Activated CD4-positive, alpha-beta T cell treated with anti-CD3 and anti-CD28 coated beads, Interleukin-2, amount 50 U/mL, for 16 hours (primary cell): ENCODE measurements around the gene ATP8A2.
"Not testable (repeated sequence)": the region's sequence is repeated elsewhere in the genome, so short reads cannot be mapped to it uniquely, and the experiment has no call there.

Experiments
- DNase-seq: peaks from one replicate; pipeline ENCODE4 v3.0.0-alpha.2; 2020

Gene ATP8A2

GRCh38 chr13:25570185-25570584, 198.4 kb downstream of the ATP8A2 start:
- DNase-seq = no peak

DNA sequence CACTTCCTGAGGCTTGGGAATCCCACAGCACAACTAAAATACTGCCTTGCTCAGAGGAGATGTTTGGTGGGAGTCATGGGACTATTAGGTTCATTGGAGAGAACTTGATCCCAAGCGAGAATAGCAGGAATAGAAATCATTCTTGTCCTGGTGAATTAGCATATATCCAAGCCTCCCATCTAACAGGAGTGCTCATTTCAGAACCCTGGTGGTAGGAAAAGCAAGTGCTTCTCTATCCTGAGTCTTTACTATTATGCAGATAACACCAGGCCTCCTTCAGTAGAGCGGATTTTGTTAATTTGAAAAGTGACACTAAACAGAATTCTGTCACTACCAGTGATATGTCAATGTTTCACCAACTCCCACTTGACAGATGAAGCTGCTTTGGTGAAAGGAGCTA, 199.5 kb downstream of the ATP8A2 start:
- DNase-seq = no peak

- DNase-seq = not testable (repeated sequence)
Observed at GRCh38 chr13:25572171-25572570, 200.4 kb downstream of the ATP8A2 start.

DNA sequence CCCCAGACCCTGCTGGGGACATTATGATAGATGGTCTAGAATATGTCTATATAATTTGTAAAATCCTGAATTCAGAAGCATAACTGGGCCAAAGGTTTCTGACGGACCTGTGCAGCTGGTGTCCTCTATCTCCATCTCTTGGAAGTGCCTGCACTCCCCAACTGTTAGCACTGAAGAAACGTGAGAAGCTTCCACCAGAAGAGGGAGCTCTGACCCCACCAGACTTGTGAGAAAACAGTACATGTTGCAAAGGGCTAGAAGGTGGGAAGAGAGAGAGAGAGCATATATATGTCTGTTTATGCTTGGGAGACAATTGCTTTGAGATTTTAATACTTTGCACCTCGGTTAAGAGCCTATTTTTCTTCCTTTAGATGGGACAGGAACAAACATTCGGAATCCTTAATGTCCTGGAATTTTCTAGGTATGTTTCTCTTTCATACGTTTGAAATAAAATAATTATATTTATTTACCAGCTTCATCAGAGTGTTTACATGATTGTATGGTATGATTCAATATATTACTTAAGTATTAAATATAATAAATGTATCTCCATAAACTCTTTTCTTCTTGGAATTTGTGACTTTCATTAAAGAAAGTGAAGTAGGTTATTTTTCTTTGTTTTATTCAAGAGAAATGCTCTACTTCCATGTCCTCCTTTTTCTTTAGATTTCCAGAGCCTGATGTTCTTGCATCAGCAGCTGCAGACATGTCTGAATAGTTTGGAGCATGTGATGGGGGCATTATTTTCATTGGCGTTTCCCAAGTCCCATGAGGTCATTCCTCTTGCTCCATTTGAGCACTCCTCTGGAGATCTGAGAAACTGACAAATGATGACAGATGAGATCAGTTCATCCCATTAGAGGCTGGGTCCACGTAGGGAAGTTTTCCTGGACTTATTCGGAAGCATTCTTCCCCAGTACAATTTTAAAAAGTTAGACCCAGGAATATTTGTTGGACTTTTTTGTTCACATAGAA, 202.9 kb downstream of the ATP8A2 start:
- peak; percentile 77 for DNase-seq

GRCh38 chr13:25575562-25575961, 203.8 kb downstream of the ATP8A2 start:
- no peak for DNase-seq

- DNase-seq = no peak
Observed at GRCh38 chr13:25578526-25578925, 206.8 kb downstream of the ATP8A2 start.

- DNase-seq = no peak
Observed at GRCh38 chr13:25579221-25579620, 207.4 kb downstream of the ATP8A2 start.

DNA sequence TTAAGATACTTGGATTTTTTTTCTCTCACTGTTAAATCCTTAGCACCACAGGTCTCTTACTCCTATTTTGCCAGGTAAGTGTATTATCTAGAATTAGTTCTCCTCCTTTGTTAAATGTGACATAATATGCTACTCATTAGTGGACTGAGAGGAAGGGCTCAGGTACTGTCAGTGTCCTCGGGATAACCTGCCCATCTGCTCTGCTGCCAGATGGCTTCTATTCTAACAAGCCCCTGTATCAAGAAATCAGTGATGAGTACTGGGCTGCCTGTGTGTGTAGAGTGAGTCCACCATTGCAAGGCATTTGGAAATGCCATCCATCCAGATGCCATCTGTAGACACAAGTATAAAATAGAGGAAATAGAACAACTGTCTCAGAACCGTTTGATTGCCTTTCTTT, 209.6 kb downstream of the ATP8A2 start:
- no peak for DNase-seq

- no peak for DNase-seq
Observed at GRCh38 chr13:25584087-25584486, 212.3 kb downstream of the ATP8A2 start.

- DNase-seq = no peak
Observed at GRCh38 chr13:25585000-25585399, 213.2 kb downstream of the ATP8A2 start.

- no peak for DNase-seq
Observed at GRCh38 chr13:25587326-25587980, 215.7 kb downstream of the ATP8A2 start.

DNA sequence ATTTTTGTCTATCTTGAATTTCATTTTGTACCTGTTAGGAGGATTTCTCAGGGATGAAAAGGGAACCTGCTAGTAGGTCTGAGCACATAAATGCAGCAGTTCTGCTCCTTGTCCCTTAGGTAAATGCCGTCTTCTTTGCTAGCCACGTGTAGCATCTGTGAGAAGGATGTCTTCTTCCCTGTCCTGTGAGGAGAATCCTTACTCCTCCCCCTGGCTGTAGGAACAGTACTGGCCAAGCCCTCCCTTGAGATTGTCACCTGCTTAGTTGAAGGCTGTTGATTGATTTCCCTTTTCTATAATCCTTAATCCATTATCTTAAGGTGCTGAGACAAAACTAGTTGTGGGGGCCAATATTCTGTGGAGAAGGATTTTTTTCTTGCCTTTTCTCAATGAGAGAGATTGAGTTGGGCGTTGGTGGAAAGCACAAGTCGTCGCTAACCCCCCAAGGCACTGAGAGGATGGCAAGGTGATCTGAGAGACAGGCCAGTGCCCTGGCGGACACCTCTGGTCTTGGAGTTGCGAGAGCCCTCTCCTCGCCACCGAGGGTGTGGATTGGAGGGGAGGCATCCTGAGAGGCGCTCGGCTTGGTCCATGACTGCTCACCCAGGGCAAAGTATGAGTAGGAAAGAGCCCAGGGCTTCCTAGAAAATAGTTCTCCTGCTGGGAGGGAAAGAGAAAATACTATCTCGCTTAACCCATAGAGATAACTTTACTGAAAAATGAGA, 216.7 kb downstream of the ATP8A2 start:
- no peak for DNase-seq

DNA sequence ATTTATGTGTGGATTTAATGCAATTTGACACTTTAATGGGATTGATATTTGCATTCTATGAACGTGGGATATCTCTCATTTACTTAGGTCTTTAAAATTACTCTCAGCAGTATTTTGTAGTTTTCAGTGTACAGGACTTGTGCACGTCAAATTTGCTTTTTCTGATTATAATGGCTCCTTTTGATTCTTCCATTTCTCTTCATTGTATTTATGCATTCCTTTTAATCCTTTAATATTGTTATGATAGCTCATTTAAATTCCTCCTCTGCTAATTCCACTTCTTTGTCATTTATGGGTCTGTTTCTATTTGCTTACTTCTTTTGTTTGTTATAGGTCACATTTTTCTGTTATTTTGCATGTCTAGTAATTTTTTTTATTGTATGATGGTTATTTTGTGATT, 226.6 kb downstream of the ATP8A2 start:
- no peak for DNase-seq

DNA sequence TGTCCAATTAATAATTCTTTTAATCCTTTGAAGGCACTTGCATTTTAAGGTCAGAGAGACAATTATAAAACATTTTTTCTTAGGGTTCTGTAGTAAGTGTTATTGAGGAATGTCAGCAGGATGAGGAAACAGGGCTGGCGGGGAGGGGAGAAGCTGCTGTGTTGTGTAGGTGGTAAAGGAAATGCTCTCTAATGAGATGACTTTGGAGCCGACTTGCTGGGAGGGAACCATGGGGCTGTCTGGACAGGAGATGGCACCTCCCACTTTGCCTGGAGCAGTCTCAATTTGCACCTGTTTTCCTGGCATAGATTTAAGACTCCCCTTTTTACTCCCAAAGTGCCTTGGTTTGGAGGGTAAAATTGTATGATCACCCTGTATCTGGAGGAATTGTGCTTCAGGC, 230.4 kb downstream of the ATP8A2 start:
- DNase-seq = no peak

- DNase-seq = no peak
Observed at GRCh38 chr13:25604106-25604505, 232.3 kb downstream of the ATP8A2 start.

DNA sequence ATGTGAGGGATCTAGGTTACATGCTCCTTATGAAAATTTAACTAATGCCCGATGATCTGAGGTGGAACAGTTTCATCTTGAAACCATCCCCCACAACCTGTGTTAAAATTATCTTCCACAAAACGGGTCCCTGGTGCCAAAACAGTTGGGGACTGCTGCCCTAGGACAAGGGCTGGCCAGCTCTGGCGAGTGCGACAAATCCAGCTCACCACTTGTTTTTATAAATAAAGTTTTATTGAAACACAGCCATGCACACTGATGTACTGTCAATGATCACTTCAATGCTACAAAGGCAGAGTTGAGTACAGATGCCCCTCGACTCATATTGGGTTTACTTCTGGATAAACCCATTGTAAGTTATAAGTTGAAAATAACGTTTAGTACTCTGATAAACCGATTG, 235.3 kb downstream of the ATP8A2 start:
- no peak for DNase-seq

DNA sequence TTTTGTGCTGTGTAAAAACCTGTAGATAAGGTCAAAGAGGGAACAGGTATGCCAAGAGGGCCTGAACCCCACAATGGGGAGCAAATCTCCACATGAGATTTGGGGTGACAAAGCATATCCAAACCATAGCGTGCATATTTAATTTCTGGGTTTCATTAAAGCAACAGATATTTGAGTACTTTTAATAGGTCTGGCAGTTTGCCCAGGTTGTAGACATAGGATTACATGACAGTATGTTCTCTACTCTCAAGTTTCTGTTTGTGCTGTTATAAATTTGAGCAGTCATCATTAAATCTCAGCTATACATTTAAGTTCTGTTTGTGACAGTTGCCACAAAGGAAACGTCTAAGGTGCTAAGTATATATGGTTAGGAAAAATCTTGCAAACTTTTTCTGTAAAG, 236.4 kb downstream of the ATP8A2 start:
- DNase-seq = no peak

DNA sequence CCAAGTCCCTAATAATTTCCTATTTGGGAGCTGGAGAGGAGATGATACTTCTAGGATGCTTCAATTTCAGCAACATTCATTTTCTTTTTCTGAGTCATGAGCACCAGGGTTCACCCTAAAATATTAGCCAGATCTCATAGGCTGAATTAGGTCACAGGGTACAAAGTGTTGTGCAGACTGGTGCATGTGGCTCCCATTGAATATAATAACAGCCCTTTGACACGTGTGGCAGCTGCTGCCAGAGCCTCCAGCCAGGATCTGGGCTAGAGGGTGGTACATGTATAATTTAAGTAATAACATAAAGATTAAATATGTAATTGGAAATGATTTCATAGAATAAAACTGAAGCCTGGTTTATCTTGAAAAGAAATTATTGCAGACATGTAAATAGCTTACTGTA, 244.9 kb downstream of the ATP8A2 start:
- DNase-seq = no peak

GRCh38 chr13:25619897-25620296, 248.1 kb downstream of the ATP8A2 start:
- DNase-seq = no peak

- no peak for DNase-seq
Observed at GRCh38 chr13:25625414-25625813, 253.6 kb downstream of the ATP8A2 start.

GRCh38 chr13:25630329-25630900, 258.6 kb downstream of the ATP8A2 start:
- no peak for DNase-seq

GRCh38 chr13:25632166-25632888, 260.6 kb downstream of the ATP8A2 start:
- no peak for DNase-seq

DNA sequence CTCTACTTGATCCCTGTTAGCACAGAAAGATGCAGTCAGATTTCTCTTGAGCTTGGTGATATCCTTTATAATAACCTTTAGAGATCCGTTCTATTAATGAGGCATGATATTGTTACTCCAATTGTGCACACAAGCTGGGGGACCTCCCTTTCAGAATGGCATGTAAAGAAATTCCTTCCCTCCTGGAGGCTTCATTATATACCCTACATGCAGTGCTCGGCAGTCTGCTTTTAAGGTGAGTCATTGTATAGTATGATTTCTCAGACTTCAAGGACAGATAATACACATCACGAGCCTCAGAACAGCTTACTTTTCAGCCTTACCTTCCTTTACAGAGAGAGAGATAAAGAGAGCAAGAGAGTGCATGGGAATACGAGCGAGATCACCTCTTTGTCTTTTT, 261.3 kb downstream of the ATP8A2 start:
- DNase-seq = no peak
